IMR-90 (cell line): ENCODE measurements around the gene IRF2. TPM values are rescaled to one million over a fixed set of nuclear protein-coding genes. Genes with fewer than 3 reads are reported as not detected.

Experiments used
- ATAC-seq: fragments of 200-7000 bp; cut with Tn5 transposase; 2 replicates; pipeline ENCODE4 v1.9.1; 2020; ENCODE audit warnings: low read depth, mild to moderate bottlenecking, moderate library complexity
- BruUV-seq: library from RNA; stranded (reverse); fragments of 400-500 nt; replicated peaks from 2 replicates; lab custom pipeline; 2021; lab: Mats Ljungman, UMichigan
- CTCF ChIA-PET: fragments of 300-600 bp; formaldehyde crosslinking; extraction: SDS; loops from one replicate; lab custom pipeline; 2021; ENCODE audit warnings: antibody characterized with exemption; lab: Yijun Ruan, JAX
- POLR2A ChIA-PET: fragments of 300-600 bp; sonication (Branson Sonifier 250); formaldehyde crosslinking; loops from one replicate; lab custom pipeline; 2022; ENCODE audit warnings: antibody characterized with exemption; ENCODE audit not compliant: unreplicated experiment; lab: Charles Lee
- DNase-seq: peaks from one replicate; pipeline ENCODE4 v3.0.0; 2013
- H2AFZ ChIP-seq: replicated peaks from 2 replicates; pipeline ENCODE3; 2013; ENCODE audit warnings: low read length, mild to moderate bottlenecking; ENCODE audit not compliant: poor library complexity
- H2AK5ac ChIP-seq: 2 replicates; pipeline ENCODE4 v1.6.1; 2013; ENCODE audit warnings: low read depth, low read length, inconsistent platforms
- H2AK9ac ChIP-seq: replicated peaks from 2 replicates; pipeline ENCODE3; 2013; ENCODE audit warnings: mild to moderate bottlenecking, low read depth, low read length, moderate library complexity; ENCODE audit not compliant: poor library complexity
- H2BK120ac ChIP-seq: 2 replicates; pipeline ENCODE4 v1.6.1; 2013; ENCODE audit warnings: low read depth, low read length, inconsistent platforms
- H2BK15ac ChIP-seq: 3 replicates; pipeline ENCODE4 v1.6.1; 2013; ENCODE audit warnings: low read depth, low read length, inconsistent platforms
- H2BK20ac ChIP-seq: 2 replicates; pipeline ENCODE4 v1.6.1; 2013; ENCODE audit warnings: low read depth, mild to moderate bottlenecking, inconsistent platforms, low read length, moderate library complexity
- H2BK5ac ChIP-seq: 2 replicates; pipeline ENCODE4 v1.6.1; 2013; ENCODE audit warnings: mild to moderate bottlenecking, low read depth, low read length, inconsistent platforms; ENCODE audit not compliant: poor library complexity, severe bottlenecking
- H3K14ac ChIP-seq: replicated peaks from 2 replicates; pipeline ENCODE4 v1.6.1; 2013; ENCODE audit warnings: low read depth, low read length, inconsistent platforms
- H3K18ac ChIP-seq: 2 replicates; pipeline ENCODE4 v1.6.1; 2013; ENCODE audit warnings: low read depth, low read length, control low read depth
- H3K23ac ChIP-seq: 2 replicates; pipeline ENCODE4 v1.6.1; 2013; ENCODE audit warnings: low read depth, low read length, inconsistent platforms
- H3K27ac ChIP-seq: 2 replicates; pipeline ENCODE4 v1.5.1; 2013; ENCODE audit warnings: mild to moderate bottlenecking, control low read depth, low read length; ENCODE audit not compliant: insufficient read depth
- H3K27me3 ChIP-seq: 2 replicates; pipeline ENCODE4 v1.6.1; 2013; ENCODE audit warnings: low read length; ENCODE audit not compliant: control insufficient read depth, insufficient read depth
- H3K36me3 ChIP-seq: 2 replicates; pipeline ENCODE4 v1.6.1; 2013; ENCODE audit warnings: low read length, mixed read lengths; ENCODE audit not compliant: control insufficient read depth, insufficient read depth
- H3K4ac ChIP-seq: 2 replicates; pipeline ENCODE4 v1.6.1; 2013; ENCODE audit warnings: low read depth, low read length, inconsistent platforms
- H3K4me1 ChIP-seq: 2 replicates; pipeline ENCODE4 v1.6.1; 2013; ENCODE audit warnings: low read length, mixed read lengths; ENCODE audit not compliant: control insufficient read depth, insufficient read depth
- H3K4me2 ChIP-seq: 2 replicates; pipeline ENCODE4 v1.6.1; 2013; ENCODE audit warnings: low read depth, mild to moderate bottlenecking, control low read depth, low read length, moderate library complexity
- H3K4me3 ChIP-seq: 2 replicates; pipeline ENCODE4 v1.5.1; 2013; ENCODE audit warnings: low read depth, mild to moderate bottlenecking, control low read depth, low read length, moderate library complexity; ENCODE audit not compliant: insufficient read depth
- H3K56ac ChIP-seq: 2 replicates; pipeline ENCODE4 v1.6.1; 2013; ENCODE audit warnings: low read length, inconsistent platforms; ENCODE audit not compliant: insufficient read depth; ENCODE audit errors: extremely low read depth
- H3K79me1 ChIP-seq, 2 experiments: 2 replicates each; pipeline ENCODE4 v1.6.1; 2013; ENCODE audit warnings: low read length in 2 of 2, inconsistent platforms in 1 of 2, low read depth in 1 of 2
- H3K9ac ChIP-seq: 2 replicates; pipeline ENCODE4 v1.6.1; 2013; ENCODE audit warnings: low read depth, low read length, control low read depth
- H3K9me1 ChIP-seq: 2 replicates; pipeline ENCODE4 v1.6.1; 2013; ENCODE audit warnings: low read length, inconsistent platforms; ENCODE audit not compliant: insufficient read depth
- H3K9me3 ChIP-seq: 2 replicates; pipeline ENCODE4 v1.6.1; 2013; ENCODE audit warnings: low read length; ENCODE audit not compliant: control insufficient read depth, insufficient read depth
- H4K20me1 ChIP-seq: 2 replicates; pipeline ENCODE4 v1.6.1; 2013; ENCODE audit warnings: low read length, inconsistent platforms; ENCODE audit not compliant: insufficient read depth
- H4K5ac ChIP-seq: 2 replicates; pipeline ENCODE4 v1.6.1; 2013; ENCODE audit warnings: mild to moderate bottlenecking, low read depth, low read length, control low read depth
- H4K8ac ChIP-seq, 2 experiments: 2 replicates each; pipeline ENCODE4 v1.6.1; 2013; ENCODE audit warnings: low read depth in 2 of 2, low read length in 2 of 2, control low read depth in 1 of 2, inconsistent platforms in 1 of 2
- H4K91ac ChIP-seq: 2 replicates; pipeline ENCODE4 v1.6.1; 2013; ENCODE audit warnings: low read depth, low read length, inconsistent platforms; ENCODE audit not compliant: insufficient read depth
- MAFK ChIP-seq: IDR thresholded peaks from 2 replicates; pipeline ENCODE4 v1.6.1; 2012; ENCODE audit warnings: low read depth, low read length, improper control_type of control experiment
- MXI1 ChIP-seq: IDR thresholded peaks from 2 replicates; pipeline ENCODE4 v1.6.1; 2012; ENCODE audit warnings: low read depth, mild to moderate bottlenecking, low read length, moderate library complexity, borderline replicate concordance
- WGBS, 2 experiments: methylation state at CpG; one replicate each; pipeline versions ENCODE4 v1.1.5 to v1.1.7; 2013; ENCODE audit warnings: missing lambda C conversion rate in 2 of 2; ENCODE audit not compliant: insufficient read length in 1 of 2; ENCODE audit errors: extremely low coverage in 2 of 2; 5-methylcytosine and 5-hydroxymethylcytosine counted together
- dilution Hi-C: fragments of 300-500 bp; cut with HindIII; formaldehyde crosslinking; loops from one replicate; pipeline ENCODE4 v1.14.3; 2018; ENCODE audit warnings: low sequenced_read_pairs; ENCODE audit not compliant: unreplicated experiment
- in situ Hi-C: fragments of 300-500 bp; cut with MboI; formaldehyde crosslinking; loops from 3 replicates; pipeline ENCODE4 v1.14.3; 2019; ENCODE audit warnings: low sequenced_read_pairs, inconsistent platforms, mixed read lengths
- intact Hi-C: fragments of 100-400 bp; cut with micrococcal nuclease; formaldehyde crosslinking; loops from 2 replicates; pipeline ENCODE4 v1.10.0; 2022
- polyA plus RNA-seq, 3 experiments: library from polyadenylated mRNA; depleted of rRNA; stranded (reverse); fragments of >200 nt; gene quantifications; 2 replicates each; pipeline ENCODE4 v1.2.3, GENCODE V29; 2012; ENCODE audit warnings: low replicate concordance in 1 of 3
- total RNA-seq: library from RNA; depleted of rRNA; stranded (reverse); fragments of >200 nt; gene quantifications from 2 replicates; pipeline ENCODE4 v1.2.3, GENCODE V29; 2012

Gene IRF2
- total and polyA plus RNA-seq, 2 of the 4 experiments (the other 2 are of a cell fraction), result 16.5 to 21.9 TPM

DNA sequence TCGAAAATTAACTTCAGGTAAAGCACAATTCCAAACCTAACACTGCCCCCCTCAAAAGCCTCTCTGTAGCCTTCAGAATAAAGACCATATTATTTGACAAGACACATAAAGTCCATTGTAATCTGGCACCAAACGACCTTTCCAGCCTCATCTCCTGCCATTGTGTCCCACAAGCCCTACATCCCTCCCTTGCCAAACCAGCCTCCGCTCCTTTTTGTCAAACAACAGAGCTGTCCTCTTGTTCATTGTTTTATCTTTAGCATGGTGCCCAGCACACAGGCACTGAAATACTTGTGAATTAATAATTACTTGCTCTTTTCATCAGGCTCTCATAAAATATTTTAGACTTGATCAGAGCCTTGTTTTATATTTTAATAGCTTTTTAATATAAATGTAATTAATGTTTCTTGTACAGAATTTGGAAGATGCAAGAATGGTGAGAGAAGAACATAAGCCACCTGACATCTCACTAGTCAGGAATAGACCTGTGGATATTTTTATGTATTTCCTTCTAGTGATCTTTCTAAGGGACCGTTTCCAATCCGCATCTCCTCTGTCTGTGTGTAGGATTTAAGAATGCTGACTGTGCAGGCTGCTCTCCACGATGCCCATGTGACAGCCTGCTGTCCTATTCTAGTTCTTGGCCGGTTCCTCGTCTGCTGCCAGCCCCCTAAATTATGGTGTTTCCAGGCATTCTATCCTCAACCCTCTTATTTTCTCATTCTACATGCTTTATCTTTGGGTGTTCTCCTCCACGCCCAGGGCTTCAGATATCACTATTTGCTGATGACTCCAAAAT lies 3.0 kb upstream of the IRF2 start:
- Histone ChIP-seq H2AFZ (no peak overlapping the region), H3K18ac (no peak overlapping the region), H3K9ac (no peak overlapping the region), H4K91ac (no peak overlapping the region), H2BK120ac (no peak overlapping the region), H3K4me2 (no peak overlapping the region), H3K79me1 (peaks cover 9 to 29% of the 10 kb centered on the region in 2 experiments), H3K27ac (no peak overlapping the region), H4K5ac (no peak overlapping the region), H3K23ac (no peak overlapping the region; the same call in 1 of the 2 replicates), H3K56ac (no peak overlapping the region), H3K4ac (no peak overlapping the region), H3K36me3 (no peaks in the 10 kb centered on the region), H4K20me1 (no peaks in the 10 kb centered on the region), H4K8ac (no peak overlapping the region), H2AK9ac (no peak overlapping the region), H2BK20ac (no peak overlapping the region), H2AK5ac (no peak overlapping the region), H3K4me3 (no peak overlapping the region), H3K4me1 (peaks cover 4% of the 10 kb centered on the region; the same call in 1 of the 2 replicates), H3K27me3 (no peaks in the 10 kb centered on the region), H3K9me3 (no peaks in the 10 kb centered on the region), H3K14ac (no peak overlapping the region), H2BK15ac (no peak overlapping the region), H2BK5ac (no peak overlapping the region), H3K9me1 (peaks cover 7% of the 10 kb centered on the region; the same call in 1 of the 2 replicates)
- in situ Hi-C loops, result loop anchor here (5.0 kb wide), 1 partner anchor 190 kb away; no protein-coding TSS in a partner anchor
- DNase-seq, result no peak
- no TSS peak for BruUV-seq
- dilution Hi-C loops, result no loop called here
- no peak for ATAC-seq
- intact Hi-C loops, result no loop called here
- ChIA-PET CTCF (no interaction called here), POLR2A (interaction anchor here (0.6 kb wide), 1 partner anchor 421 kb away, joined by 3 read pairs; no protein-coding TSS in a partner anchor)
- TF ChIP-seq MAFK (peak; percentile 75), MXI1 (no peak)
- 79% methylated on average over 5 of the region's 9 CpGs; no CpG with 5 or more reads in 1 of the 2 experiments for WGBS, 2 experiments
